ENCODE results near the gene PRKCH. TPM values are rescaled to one million over a fixed set of nuclear protein-coding genes. Genes with fewer than 3 reads are reported as not detected.

Gene PRKCH
- total and polyA plus RNA-seq, 9 of the 15 experiments (the other 6 are each of a cell fraction or from before 2014, with no cell fraction given), result 0.61 to 4.4 (median 4.0) TPM

- POLR2A ChIA-PET, result no interaction called here
- WGBS (ENCODE audit: insufficient coverage, low coverage, missing lambda C conversion rate), result 35% methylated on average over 2 of the region's 2 CpGs
- FAIRE-seq (no peak), ATAC-seq (no peak), DNase-seq (ENCODE audit: extremely low read depth in 1 of 4, low spot score in 3 of 4) (no peak)
- TF ChIP-seq HES1 (IDR thresholded peaks at IDR 0.05; ENCODE audit: low read depth), result no peak
- TF ChIP-seq HDGF (IDR thresholded peaks at IDR 0.05), result no peak
- no peak for TF ChIP-seq ZNF277 (CRISPR knock-in tag; IDR thresholded peaks at IDR 0.05; ENCODE audit: borderline replicate concordance)
- TF ChIP-seq TAF1 (IDR thresholded peaks at IDR 0.05; ENCODE audit: control insufficient read depth, extremely low read depth, insufficient read depth, low read length, severe bottlenecking), result no peak
- no peak for TF ChIP-seq PRDM10 (IDR thresholded peaks at IDR 0.05; ENCODE audit: partially characterized antibody)
- no peak for TF ChIP-seq ZNF444 (CRISPR knock-in tag; IDR thresholded peaks at IDR 0.05)
- no peak for TF ChIP-seq ZFP1 (CRISPR knock-in tag; IDR thresholded peaks at IDR 0.05)
- intact Hi-C loops (cut with micrococcal nuclease), result no loop called here
- no peaks in the 10 kb centered on the region for H3K9me1 ChIP-seq (ENCODE audit: control insufficient read depth, insufficient read depth, low read length)
- H2AFZ ChIP-seq (ENCODE audit: low read depth, low read length), result no peak overlapping the region
- CTCF ChIA-PET (ENCODE audit: low intra/inter-chr PET ratio), result no interaction called here
- no peaks in the 10 kb centered on the region for H3K36me3 ChIP-seq (ENCODE audit: control insufficient read depth, insufficient read depth, low read length)
- in situ Hi-C loops (cut with MboI), result no loop called here
- H3K9ac ChIP-seq (ENCODE audit: insufficient read depth in 1 of 2, low read depth in 2 of 2, low read length in 2 of 2), result no peak overlapping the region
- H3K27me3 ChIP-seq (ENCODE audit: control insufficient read depth in 2 of 2, insufficient read depth in 2 of 2, low read length in 2 of 2), result no peaks in the 10 kb centered on the region
- no TSS peak for BruUV-seq (replicated peaks)
- no peaks in the 10 kb centered on the region for H3K9me3 ChIP-seq (replicated peaks; ENCODE audit: control insufficient read depth, insufficient read depth, low read depth, low read length)
- no peak overlapping the region for H3K4me2 ChIP-seq (ENCODE audit: insufficient read depth, low read length)
- no peak overlapping the region for H3K27ac ChIP-seq (ENCODE audit: extremely low read depth, low read depth, low read length)
- H3K4me1 ChIP-seq (replicated peaks in 1 of 2; ENCODE audit: control insufficient read depth in 2 of 2, insufficient read depth in 2 of 2, low read length in 2 of 2), result peaks cover 30 to 35% of the 10 kb centered on the region in 2 experiments
- no peaks in the 10 kb centered on the region for H3K79me2 ChIP-seq (ENCODE audit: control insufficient read depth, insufficient read depth, low read length)
- H4K20me1 ChIP-seq (replicated peaks; ENCODE audit: control insufficient read depth, insufficient read depth, low read length), result no peaks in the 10 kb centered on the region
- no peak overlapping the region for H3K4me3 ChIP-seq
Measured at GRCh38 chr14:61566537-61567225, 245.3 kb downstream of the PRKCH start.
